ENCODE results near the gene TUBB. TPM values are rescaled to one million over a fixed set of nuclear protein-coding genes. Genes with fewer than 3 reads are reported as not detected.

The TUBB gene
- total RNA-seq (288 and 295 TPM in 2 replicates), polyA plus RNA-seq (58.9 and 102 TPM in 2 replicates), polyA minus RNA-seq (138 and 143 TPM in 2 replicates)
- 104 TPM for total RNA-seq (2013)

DNA sequence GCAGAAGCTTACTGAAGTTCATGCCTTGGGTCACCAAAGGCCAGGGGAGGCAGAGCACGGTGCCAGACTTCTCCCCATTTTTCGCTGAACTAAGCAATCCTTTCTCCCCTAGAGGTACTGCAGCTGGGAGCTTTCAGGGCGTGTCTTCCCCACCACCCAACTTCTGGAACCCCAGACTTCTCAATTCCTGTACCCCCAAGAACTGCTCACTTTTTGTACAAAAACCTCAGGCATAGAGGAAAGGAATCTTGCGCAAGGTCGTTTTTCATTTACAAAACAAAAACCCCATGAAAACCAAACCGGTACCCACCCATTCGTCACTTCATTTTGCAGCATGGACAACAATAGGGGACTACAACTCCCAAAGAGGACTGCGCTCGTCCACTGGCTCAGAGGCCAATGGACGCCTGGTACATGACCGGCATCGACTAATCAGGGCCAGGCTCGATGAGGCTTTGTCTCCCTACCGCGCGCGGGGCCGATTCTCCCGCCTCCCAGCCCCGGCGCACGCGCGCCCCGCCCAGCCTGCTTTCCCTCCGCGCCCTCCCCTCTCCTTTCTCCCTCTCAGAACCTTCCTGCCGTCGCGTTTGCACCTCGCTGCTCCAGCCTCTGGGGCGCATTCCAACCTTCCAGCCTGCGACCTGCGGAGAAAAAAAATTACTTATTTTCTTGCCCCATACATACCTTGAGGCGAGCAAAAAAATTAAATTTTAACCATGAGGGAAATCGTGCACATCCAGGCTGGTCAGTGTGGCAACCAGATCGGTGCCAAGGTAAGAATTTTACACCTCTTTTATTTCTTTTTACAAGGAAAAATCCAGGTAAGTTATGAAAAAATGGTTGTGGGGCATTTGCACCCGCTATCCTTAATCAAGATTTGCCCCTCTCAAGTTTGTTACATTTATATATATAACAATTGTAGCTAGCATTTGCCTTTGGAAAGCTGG lies at the start of gene TUBB:
Gene TUBB, plus strand, starts transcription at position 562 of the 947 bp plus-strand sequence. Its CDS starts 155 bp downstream, at position 717.
- no peaks in the 10 kb centered on the region for H3K9me3 ChIP-seq (ENCODE audit: control extremely low read depth in 1 of 3, control insufficient read depth in 2 of 3, insufficient read depth in 1 of 3, low read length in 2 of 3)
- H3K27ac ChIP-seq (ENCODE audit: low read length in 2 of 2): peak within 1 kb of the TSS; percentile 82 to 84
- DNase-seq (peak; percentile 95), ATAC-seq (ENCODE audit: low read depth) (peak; percentile 57)
- no peak for TF ChIP-seq EZH2 (IDR thresholded peaks at IDR 0.05; ENCODE audit: borderline replicate concordance, insufficient read depth, low read depth, low read length, poor library complexity, severe bottlenecking)
- TF ChIP-seq, protein P1, sequence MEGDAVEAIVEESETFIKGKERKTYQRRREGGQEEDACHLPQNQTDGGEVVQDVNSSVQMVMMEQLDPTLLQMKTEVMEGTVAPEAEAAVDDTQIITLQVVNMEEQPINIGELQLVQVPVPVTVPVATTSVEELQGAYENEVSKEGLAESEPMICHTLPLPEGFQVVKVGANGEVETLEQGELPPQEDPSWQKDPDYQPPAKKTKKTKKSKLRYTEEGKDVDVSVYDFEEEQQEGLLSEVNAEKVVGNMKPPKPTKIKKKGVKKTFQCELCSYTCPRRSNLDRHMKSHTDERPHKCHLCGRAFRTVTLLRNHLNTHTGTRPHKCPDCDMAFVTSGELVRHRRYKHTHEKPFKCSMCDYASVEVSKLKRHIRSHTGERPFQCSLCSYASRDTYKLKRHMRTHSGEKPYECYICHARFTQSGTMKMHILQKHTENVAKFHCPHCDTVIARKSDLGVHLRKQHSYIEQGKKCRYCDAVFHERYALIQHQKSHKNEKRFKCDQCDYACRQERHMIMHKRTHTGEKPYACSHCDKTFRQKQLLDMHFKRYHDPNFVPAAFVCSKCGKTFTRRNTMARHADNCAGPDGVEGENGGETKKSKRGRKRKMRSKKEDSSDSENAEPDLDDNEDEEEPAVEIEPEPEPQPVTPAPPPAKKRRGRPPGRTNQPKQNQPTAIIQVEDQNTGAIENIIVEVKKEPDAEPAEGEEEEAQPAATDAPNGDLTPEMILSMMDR (IDR thresholded peaks at IDR 0.05): no peak
- peaks cover 33% of the 10 kb centered on the region for H4K20me1 ChIP-seq (ENCODE audit: control insufficient read depth, insufficient read depth, low read length, poor library complexity, severe bottlenecking)
- WGBS (ENCODE audit: insufficient coverage): under 1% methylated on average over 34 of the region's 38 CpGs
- no peaks in the 10 kb centered on the region for H3K9me3 Mint-ChIP-seq (ENCODE audit: insufficient read depth)
- H3K9ac ChIP-seq (ENCODE audit: low read length): peak within 1 kb of the TSS; percentile 78
- ChIA-PET CTCF (interaction anchor here (0.6 to 22.5 kb wide), 8 partner anchors 10 to 357 kb away, joined by 3 to 963 read pairs (median 12); partner anchors contain the start of genes ATAT1, DHX16 and NRM), POLR2A (interaction anchor here (0.5 to 9.8 kb wide), 9 partner anchors 14 to 178 kb away, joined by 3 to 216 read pairs (median 12); partner anchors contain the start of genes MRPS18B, PPP1R10 and PPP1R18)
- H3K79me2 ChIP-seq (ENCODE audit: control insufficient read depth, insufficient read depth, low read length): peaks cover 67% of the 10 kb centered on the region
- peak within 1 kb of the TSS; percentile 74 to 99 (median 92) for H3K4me3 ChIP-seq (ENCODE audit: control extremely low read depth in 1 of 5, extremely low read depth in 1 of 5, insufficient read depth in 1 of 5, low read depth in 2 of 5, low read length in 4 of 5)
- no peaks in the 10 kb centered on the region for H3K27me3 Mint-ChIP-seq
- H3K4me3 Mint-ChIP-seq: peak within 1 kb of the TSS; percentile 90
- peak within 1 kb of the TSS; percentile 68 for H2AFZ ChIP-seq (ENCODE audit: insufficient read depth, low read depth, low read length, poor library complexity, severe bottlenecking)
- peaks cover 59% of the 10 kb centered on the region for H3K4me1 Mint-ChIP-seq
- peak within 1 kb of the TSS; percentile 83 for H3K4me2 ChIP-seq (replicated peaks; ENCODE audit: low read depth, low read length, poor library complexity, severe bottlenecking)
- peaks cover 2 to 28% of the 10 kb centered on the region in 2 experiments for H3K36me3 ChIP-seq (replicated peaks in 1 of 2; ENCODE audit: control extremely low read depth in 1 of 2, control insufficient read depth in 1 of 2, extremely low read depth in 1 of 2, insufficient read depth in 2 of 2, low read length in 1 of 2)
- H3K27ac Mint-ChIP-seq: peak within 1 kb of the TSS; percentile 90
- intact Hi-C loops (cut with micrococcal nuclease): no loop called here
- peaks cover 30 to 46% of the 10 kb centered on the region in 2 donors for H3K4me1 ChIP-seq (ENCODE audit: control insufficient read depth in 2 of 2, insufficient read depth in 2 of 2, low read length in 2 of 2)
- H3K27me3 ChIP-seq (replicated peaks in 1 of 4; ENCODE audit: control extremely low read depth in 1 of 4, control insufficient read depth in 3 of 4, insufficient read depth in 4 of 4, low read length in 3 of 4): no peaks in the 10 kb centered on the region

All from B cell (primary cell).